Activated CD8-positive, alpha-beta memory T cell treated with anti-CD3 and anti-CD28 coated beads for 4 hours (primary cell): ENCODE results near the gene GHSR.

ENCODE experiments used
- DNase-seq, 2 donors: peaks; one replicate each; pipeline ENCODE4 v3.0.0-alpha.2; 2020; ENCODE audit warnings: low read depth in 2 of 2

The GHSR gene

GRCh38 chr3:172447611-172448579 is at the start of gene GHSR:
GHSR (minus strand) TSS chr3:172448456; CDS start chr3:172448413, 43 bp downstream.
- DNase-seq, result no peak

GRCh38 chr3:172490198-172490669 is 42.0 kb upstream of the GHSR start:
- peak; percentile 55 to 69 for DNase-seq

GRCh38 chr3:172478116-172478515 is 29.9 kb upstream of the GHSR start:
- no peak for DNase-seq

- DNase-seq, result no peak
These were observed 28.1 kb upstream of the GHSR start for GRCh38 chr3:172476347-172476746.

GRCh38 chr3:172475703-172476102 is 27.4 kb upstream of the GHSR start:
- no peak for DNase-seq

GRCh38 chr3:172471903-172472302 is 23.6 kb upstream of the GHSR start:
- DNase-seq, result no peak

GRCh38 chr3:172470588-172470987 is 22.3 kb upstream of the GHSR start:
- no peak for DNase-seq

GRCh38 chr3:172467170-172467824 is 19.0 kb upstream of the GHSR start:
- DNase-seq, result no peak

- DNase-seq, result no peak
These were observed 18.4 kb upstream of the GHSR start for GRCh38 chr3:172466553-172467130.

GRCh38 chr3:172465281-172465680 is 17.0 kb upstream of the GHSR start:
- DNase-seq, result no peak

- DNase-seq, result no peak
These were observed 16.1 kb upstream of the GHSR start for GRCh38 chr3:172464306-172464705.

- no peak for DNase-seq
These were observed 13.4 kb upstream of the GHSR start for GRCh38 chr3:172461530-172462138.

GRCh38 chr3:172456404-172456803 is 8.1 kb upstream of the GHSR start:
- no peak for DNase-seq

GRCh38 chr3:172454180-172454579 is 5.9 kb upstream of the GHSR start:
- no peak for DNase-seq

- no peak for DNase-seq
These were observed 1.4 kb upstream of the GHSR start for GRCh38 chr3:172449466-172450149.

- DNase-seq, result no peak
These were observed 607 bp upstream of the GHSR start for GRCh38 chr3:172448661-172449465.

GRCh38 chr3:172446198-172446597 is 2.1 kb downstream of the GHSR start:
- DNase-seq, result no peak

GRCh38 chr3:172444821-172445220 is 3.4 kb downstream of the GHSR start:
- no peak for DNase-seq

GRCh38 chr3:172442606-172443005 is 5.7 kb downstream of the GHSR start:
- no peak for DNase-seq

- no peak for DNase-seq
These were observed 6.7 kb downstream of the GHSR start for GRCh38 chr3:172441581-172441980.

- no peak for DNase-seq
These were observed 10.1 kb downstream of the GHSR start for GRCh38 chr3:172438186-172438585.
